ENCODE measurements around the gene KCNJ16.

KCNJ16 gene

DNA sequence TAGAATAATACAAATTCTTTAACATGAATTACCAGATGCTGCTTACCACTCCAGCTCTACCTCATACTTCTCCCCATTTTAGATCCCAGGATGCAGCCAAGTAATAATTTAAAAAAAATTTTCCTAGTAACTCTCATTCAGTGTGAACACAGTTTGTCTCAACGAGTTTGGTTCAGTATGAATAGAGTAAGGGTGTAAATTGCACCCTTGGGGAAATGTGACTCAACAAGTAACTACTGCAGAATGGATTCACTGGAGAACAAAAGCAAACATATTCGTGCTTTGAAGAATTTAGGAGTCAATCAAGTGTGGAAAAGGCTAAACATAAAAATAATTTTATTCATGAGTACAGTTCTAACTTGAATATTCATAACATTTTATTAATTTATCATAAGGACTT lies 23.0 kb downstream of the KCNJ16 start:
- DNase-seq (ENCODE audit: low read depth in 2 of 2), result no peak

DNA sequence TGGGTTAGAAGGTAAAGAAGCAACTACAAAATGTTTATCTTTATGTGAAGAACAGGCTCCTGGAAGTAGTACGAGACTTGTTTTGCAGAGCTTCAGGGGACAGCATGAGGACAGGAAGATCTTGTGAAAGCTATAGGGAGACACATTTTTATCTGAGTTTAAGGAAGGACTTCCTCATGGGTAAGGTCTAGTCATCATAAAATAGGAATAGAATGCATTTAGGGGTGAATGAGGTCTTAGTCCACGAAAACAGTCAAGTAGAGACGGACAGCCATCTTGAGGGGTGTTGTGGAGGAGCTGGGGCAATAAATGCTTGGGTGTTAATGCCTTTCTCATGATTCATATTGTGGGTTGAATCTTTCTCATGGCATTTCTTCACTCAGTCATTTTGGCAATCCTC lies 24.3 kb downstream of the KCNJ16 start:
- no peak for DNase-seq (ENCODE audit: low read depth in 2 of 2)

DNA sequence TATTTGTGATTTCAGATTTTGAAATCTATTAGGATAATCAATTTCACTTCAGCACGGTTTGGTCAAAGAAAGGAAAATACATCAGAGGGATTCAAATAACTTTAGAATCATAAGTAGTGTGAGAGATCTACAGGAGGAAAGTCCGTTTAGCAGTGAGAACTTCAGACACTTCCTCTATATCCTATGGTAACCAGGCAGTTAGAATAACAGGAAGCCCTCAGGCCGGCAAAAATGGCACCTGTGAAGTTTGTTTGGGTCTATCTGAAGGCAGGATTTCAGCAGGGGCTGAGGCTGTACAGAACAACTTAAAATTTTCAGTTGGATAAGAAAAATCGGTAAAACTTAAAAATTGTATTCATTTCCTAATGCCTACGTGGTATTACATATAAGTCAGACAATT lies 24.9 kb downstream of the KCNJ16 start:
- no peak for DNase-seq (ENCODE audit: low read depth in 2 of 2)

DNA sequence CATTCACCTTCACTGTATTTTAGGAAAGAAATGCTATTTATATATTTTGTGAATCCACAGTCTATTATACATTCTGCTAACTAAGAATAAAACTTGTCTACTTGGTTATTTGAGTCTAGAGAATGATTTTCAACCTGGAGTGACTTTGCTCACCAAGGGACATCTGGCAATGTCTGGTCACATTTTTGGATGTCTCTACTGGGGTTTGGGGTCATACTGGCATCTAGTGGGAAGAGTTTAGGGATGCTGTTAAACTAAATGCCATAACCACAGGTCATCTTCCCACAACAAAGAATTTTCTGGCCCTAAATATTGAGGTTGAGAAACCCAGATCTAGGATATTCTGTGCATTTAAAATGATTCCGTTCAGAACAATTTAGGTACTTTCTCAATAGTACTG lies 26.0 kb downstream of the KCNJ16 start:
- DNase-seq (ENCODE audit: low read depth in 2 of 2), result no peak

DNA sequence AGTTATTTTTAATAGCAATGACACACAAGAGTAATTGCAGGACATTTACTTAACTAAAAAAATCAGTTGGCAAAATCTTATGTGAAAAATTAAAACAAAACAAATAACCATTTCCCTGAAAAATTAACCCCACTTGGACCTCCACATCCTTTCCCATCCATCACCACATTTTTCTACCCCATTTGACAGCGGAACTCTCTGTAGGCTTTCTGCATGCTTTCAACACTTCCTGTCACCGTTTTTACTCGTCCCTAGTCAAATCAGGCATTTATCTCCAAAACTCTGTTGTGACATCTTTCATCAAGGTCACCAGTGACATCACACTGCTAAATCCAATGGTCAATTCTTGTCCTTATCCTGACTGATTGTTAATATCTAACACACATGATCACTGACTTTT lies 27.5 kb downstream of the KCNJ16 start:
- no peak for DNase-seq (ENCODE audit: low read depth in 2 of 2)

DNA sequence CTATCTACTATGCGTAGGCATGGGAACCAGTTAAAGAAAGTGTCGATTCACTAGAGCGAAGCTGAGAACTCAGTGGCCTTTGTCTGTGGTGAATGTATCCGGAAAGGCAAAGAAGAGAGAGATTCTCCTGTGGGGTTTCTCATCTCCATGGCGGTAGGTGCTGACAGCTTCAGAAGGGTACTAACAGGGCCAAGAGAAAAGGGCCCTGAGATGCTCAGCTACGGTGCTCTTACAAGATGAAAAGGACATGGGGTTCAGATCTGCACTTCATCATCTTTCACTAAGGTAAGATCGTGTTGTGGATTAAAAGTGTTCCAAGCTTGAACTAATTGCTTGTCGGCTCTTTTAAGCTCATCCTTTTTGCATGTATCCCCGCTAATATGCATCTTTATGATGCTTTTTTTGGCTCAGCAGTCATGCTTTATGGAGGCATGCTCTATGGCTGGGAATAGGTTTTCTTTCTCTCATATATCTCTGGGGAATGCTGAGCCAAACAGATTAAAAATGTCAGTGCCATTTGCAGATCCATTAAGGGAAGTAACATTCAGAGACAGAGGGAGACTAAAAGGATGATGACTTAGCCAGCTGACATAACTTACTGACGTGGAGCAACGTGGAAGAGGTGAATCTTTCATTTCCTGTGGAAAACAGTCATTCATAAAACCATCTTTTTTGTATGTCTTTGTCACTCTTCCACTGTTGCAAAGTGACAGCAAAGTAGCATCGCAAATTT lies 29.9 kb downstream of the KCNJ16 start:
- no peak for DNase-seq (ENCODE audit: low read depth in 2 of 2)

DNA sequence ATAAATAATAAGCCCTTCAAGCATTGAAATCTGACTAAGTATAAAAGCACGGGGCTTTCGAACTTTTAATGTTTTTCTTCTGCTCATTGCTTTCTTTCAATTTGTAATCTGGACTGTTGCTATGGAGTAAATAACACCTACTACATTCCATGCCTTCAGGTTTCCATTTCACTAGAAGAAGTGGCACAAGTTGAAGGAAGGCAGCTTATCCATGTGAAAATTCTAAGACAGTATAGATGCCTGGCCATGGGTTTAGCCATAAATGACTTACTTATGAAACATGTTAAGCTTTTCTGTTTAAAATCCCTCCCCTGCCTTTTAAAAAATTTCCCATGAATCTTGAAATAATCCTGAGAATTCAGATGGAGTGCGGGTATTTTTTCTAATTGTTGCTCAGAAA lies 30.6 kb downstream of the KCNJ16 start:
- DNase-seq (ENCODE audit: low read depth in 2 of 2), result no peak

DNA sequence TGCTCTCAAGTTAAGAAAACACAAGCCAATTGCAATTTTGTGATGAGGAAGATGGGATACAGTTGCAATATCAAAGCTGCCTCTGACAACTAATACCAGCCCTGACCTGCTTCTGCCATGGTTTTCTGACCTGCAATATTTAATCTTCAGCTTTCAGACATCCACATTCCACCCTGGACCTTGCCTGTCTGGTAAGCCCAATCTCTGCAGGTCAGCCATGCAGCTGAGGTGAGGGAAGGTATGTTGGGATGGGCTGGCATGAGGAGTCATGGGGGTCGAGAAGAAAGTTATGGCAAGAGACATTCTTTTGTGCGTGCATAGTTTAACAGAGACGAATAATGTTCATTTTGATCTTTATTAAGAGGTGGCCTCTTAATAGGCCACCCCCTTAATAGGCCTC lies 31.5 kb downstream of the KCNJ16 start:
- DNase-seq (ENCODE audit: low read depth in 2 of 2), result no peak

DNA sequence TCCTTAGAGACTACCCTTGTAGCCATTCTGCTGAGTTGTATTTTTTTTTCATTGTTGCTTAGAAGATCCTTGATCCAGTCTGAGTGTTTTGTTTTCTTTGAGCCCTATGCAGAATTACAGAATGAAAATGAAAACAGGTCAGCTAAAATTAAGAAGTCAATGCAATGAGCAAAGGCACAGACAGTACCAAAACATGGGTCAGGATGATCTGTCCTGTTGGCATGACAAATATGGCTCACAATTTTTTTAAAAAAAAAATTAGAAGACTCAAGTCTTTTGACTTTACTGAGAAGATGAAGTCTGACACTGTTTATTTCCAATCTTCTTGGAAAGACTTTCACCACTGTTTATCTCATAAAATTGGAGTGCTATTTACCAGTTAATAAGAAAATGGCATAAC lies 32.4 kb downstream of the KCNJ16 start:
- DNase-seq (ENCODE audit: low read depth in 2 of 2), result no peak

DNA sequence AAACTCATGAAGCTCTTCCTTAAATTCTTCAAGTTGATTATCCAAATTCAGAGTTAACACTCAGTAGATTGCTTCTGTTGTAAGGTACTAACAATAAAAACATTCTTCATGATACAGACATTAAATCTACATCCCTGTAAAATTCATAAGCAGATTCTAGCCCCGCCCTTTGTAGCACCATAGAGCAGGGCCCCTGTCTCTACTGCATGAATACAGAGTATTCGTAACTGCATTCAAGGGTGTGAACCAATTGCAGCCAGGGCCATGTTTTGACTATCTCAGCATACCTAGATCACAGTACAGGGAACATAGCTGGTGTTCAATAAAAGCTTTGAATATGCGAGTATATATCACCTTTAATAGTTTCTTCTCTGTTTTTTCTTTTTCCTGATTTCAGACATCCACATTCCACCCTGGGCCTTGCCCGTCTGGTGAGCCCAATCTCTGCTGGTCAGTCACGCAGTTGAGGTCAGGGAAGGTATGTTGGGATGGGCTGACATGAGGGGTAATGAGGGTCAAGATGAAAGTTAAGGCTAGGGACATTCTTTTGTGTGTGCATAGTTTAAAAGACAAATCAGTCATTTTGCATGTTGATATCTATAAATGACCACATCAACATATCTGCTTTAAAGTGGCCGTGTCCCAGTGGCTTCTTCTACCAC lies 33.0 kb downstream of the KCNJ16 start:
- no peak for DNase-seq (ENCODE audit: low read depth in 2 of 2)

DNA sequence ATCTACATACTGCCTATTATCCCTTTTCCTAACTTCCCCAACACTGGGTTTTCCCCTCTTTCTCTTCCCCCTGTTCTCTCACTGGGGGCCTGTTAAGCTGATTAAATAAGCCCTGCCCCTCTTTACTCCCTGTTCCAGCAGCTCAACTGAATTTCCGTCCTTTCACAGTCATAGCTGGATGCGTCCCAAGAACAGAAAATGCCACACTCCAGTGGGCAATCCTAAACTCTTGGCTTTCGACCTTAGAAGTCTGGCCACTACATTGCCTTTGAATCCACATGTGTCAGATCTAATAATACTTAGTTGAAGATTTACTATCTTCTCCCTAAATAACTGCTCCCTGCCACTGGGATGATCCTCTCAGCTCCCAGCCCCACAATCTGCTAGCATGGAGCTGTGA lies 34.5 kb downstream of the KCNJ16 start:
- no peak for DNase-seq (ENCODE audit: low read depth in 2 of 2)

DNA sequence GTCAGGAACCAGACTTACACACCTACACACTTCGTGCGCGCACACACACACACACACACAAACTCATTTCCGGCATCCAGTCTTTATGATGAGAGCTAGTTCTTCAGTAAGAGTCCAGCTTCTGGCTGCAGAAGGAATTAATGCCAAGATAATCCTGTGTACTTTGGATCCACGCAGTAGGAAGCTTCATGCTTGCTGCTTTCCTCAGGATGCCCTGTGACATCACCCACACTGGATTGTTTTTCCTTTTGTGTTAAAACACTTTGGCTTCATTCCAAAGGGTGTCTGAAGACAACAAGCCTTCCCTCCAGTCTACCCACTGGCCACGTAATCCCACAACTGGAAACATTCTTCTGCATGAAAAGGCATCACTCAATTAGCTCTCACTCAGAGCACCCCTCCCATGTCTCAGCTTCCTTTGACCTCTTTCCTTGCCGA lies 35.4 kb downstream of the KCNJ16 start:
- DNase-seq (ENCODE audit: low read depth in 2 of 2), result no peak

DNA sequence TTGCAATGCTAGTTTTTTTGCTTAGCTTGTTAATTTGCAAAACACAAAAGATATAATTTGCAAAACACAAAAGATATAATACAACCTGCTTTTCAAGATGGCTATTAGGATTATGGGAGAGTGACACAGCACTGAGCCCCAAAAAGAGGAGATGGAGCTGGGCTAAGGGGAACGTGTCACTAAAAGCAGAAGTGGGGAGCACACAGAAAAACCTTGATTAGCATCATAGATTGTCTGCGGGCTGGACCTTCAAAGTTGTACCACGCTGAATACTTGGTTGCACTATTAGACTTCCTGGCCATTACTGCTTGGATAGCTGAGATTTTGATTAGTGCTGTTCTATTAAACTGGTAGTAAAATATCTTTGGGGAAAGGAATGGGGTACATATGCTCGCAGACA lies 36.2 kb downstream of the KCNJ16 start:
- DNase-seq (ENCODE audit: low read depth in 2 of 2), result no peak

DNA sequence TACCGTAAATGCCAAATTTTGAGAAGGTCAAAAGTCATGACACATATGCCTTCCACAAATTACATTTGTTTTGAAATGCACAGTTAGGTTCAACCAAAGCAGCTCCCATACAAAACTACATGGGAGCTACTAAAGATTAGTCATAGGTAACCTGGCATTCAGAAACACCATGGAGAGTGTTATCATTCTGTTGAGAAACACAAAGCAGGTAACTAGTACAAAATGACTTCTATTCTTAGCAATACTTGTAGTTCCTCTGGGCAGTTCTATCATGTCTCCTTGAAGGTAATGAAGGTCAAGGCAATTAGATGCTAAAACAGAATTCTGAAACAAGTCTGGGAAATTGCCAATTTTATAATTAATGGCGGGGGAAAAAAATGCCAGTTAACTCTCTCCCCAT lies 39.4 kb downstream of the KCNJ16 start:
- no peak for DNase-seq (ENCODE audit: low read depth in 2 of 2)

DNA sequence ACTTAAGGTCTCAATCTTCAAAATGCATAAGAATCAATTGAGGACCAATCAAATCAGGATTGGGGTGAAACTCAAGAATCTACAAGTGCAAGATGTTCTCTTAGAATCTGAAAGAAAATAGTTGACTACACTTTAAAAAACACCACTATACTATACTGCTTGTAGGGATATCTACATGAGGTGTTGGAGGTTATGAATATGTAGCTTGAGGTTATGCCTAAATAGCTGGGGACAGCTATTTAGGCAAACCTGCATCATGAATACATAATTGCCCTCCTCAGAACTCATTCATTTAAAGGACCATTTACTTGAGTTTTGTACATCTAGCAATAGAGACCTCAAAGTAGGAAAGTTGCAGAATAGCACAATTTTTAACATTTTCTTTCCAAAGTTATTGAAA lies 40.1 kb downstream of the KCNJ16 start:
- no peak for DNase-seq (ENCODE audit: low read depth in 2 of 2)

DNA sequence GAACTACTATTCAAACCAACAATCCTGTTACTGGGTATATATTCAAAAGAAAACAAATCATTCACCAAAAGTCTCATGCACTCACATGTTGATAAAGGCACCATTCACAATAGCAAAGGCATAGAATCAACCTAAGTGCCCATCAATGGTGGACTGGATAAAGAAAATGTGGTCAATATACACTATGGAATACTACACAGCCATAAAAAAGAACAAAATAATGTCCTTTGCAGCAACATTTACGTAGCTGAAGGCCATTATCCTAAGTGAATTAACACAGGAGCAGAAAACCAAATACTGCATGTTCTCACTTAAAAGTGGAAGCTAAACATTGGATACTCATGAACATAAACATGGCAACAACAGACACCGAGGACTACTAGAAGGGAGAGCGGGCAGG lies 41.9 kb downstream of the KCNJ16 start:
- no peak for DNase-seq (ENCODE audit: low read depth in 2 of 2)

DNA sequence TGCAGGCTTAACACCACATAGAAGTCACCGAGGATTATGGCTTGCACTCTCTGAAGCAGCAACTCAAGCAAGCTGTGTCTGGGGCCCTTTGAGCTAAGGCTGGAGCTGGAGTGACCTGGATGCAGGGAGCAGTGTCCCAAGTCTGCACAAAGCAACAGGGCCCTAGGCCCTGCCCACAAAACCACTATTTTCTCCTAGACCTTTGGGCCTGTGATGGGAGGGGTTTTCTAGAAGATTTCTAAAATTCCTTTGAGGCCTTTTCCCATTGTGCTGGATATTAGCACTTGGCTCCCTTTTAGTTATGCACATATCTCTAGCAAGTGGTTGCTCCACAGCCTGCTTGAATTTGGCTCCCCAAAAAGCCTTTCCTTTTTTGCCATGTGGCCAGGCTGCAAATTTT lies 44.5 kb downstream of the KCNJ16 start:
- no peak for DNase-seq (ENCODE audit: low read depth in 2 of 2)

DNA sequence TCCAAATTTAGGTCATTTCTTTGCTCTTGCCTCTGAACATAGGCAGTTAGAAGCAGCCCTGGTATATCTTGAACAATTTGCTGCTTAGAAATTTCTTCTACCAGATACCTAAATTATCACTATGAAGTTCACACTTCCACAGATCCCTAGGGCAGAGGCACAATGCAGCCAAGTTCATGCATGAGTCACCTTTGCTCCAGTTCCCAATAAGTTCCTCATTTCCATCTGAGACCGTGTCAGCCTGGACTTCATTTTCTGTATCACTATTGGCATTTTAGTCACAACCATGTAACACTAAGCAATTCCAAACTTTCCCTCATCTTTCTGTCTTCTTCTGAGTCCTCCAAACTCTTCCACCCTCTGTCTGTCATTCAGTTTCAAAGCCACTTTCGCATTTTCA lies 45.0 kb downstream of the KCNJ16 start:
- DNase-seq (ENCODE audit: low read depth in 2 of 2), result no peak

DNA sequence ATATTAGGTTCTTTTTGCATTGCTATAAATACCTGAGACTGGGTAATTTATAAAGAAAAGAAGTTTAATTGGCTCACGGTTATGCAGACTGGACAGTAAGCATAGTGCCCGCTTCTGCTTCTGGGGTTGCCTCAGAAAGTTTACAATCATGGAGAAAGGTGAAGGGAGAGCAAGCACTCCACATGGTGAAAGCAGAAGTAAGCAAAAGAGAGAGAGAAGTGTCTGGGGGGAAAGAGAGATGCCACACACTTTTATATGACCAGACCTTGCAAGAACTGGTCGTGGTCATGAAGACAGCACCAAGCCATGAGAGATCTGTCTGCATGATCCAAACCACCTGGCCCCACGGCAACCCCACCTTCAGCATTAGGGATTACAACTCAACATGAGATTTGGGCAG lies 45.4 kb downstream of the KCNJ16 start:
- no peak for DNase-seq (ENCODE audit: low read depth in 2 of 2)

DNA sequence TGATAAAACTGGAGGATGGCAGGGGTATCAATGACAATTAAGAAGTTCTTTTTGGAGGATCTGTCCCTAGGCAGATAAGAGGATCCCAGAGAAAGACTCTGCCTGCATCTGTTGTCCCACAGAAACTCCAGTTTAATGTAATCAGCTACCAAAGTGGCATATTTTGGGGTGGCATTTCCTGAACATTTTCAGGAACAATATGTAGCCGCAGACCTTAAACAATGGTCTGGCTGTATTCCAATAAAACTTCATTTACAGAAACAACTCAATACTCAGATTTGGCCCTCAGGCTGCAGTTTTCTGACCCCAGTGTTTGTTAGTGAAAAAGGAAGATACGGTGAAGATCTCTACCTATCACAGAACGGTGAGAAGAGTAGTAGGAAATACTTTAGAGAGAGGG lies 46.1 kb downstream of the KCNJ16 start:
- no peak for DNase-seq (ENCODE audit: low read depth in 2 of 2)

DNA sequence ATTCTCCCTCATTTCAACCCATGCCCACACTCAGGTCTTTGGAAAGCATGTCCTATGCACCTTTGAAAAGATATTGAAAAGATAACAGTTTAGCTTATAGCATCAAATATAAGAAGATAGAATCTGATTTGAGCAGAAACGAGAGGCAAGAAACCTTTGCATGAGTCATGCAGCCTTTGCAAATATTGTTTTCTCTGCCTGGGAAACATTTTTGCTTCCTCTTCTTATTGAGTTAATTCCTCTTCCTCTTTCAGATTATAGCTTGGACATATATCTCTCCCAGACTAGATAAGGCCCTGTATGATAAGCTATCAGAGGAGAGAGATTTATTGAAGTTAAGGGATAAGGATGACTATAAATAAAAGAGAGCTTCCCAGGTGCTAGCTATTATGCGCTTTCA lies 48.2 kb downstream of the KCNJ16 start:
- DNase-seq (ENCODE audit: low read depth in 2 of 2), result no peak

DNA sequence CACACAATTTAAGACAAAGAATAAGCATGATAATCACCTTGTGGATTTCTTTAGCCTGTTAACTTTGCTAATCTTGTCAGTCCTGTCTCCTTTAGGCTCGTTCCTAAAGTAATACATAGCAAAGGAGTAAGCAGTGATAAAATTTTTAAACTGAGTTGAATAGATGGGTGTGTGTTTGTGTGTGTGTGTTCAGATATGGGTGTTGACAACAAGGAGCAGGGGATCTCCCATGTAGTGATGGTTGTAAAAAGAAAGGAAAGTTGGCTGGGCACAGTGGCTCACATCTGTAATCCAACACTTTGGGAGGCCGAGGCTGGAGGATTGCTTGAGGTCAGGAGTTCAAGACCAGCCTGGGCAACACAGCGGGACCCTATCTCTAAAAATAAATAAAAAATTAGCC lies 49.7 kb downstream of the KCNJ16 start:
- no peak for DNase-seq (ENCODE audit: low read depth in 2 of 2)

DNA sequence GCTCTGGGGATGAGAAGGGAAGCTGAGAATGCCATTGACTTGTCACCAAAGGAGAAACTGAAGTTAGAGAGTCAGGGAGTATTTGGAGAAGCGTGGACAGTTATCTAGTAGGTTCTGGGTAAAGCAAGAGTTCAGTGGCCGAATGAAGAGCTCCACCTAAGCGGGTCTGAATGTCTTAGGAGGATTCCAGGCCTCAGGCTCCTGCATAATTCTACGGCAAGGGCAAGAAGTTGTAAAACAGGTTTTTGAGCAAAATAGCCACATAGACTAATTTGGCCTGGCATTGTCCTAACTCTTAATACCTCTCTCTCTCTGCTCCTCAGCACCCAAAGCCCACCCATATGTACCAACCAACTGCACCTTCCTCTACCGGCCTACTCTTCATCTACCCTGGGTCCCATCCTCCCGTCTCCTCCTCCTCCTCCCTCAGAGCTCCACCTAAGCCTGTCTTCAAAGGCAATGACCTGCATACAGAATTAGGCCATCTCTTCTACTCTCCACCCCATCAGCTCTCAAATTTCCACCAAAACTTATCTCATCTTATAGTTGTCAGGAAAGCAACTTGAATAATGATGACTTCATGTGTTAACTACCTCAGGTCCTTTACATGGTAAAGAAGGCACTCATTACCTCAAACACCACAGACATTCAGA lies 52.3 kb downstream of the KCNJ16 start:
- no peak for DNase-seq (ENCODE audit: low read depth in 2 of 2)

All from activated CD8-positive, alpha-beta memory T cell treated with anti-CD3 and anti-CD28 coated beads for 4 hours (primary cell).